HepG2 (cell line): Measurements from ENCODE around the gene EIF2B1. TPM values are rescaled to one million over a fixed set of nuclear protein-coding genes. Genes with fewer than 3 reads are reported as not detected.

Experiments used
- ARNT2 ChIP-seq: sonication (generic); formaldehyde crosslinking; IDR thresholded peaks from 2 replicates; pipeline ENCODE4 v1.8.0; 2022; ENCODE audit warnings: mild to moderate bottlenecking, low read depth, missing genetic modification reagents, moderate library complexity
- ATRX ChIP-seq: sonication (generic); formaldehyde crosslinking; IDR thresholded peaks from 2 replicates; pipeline ENCODE4 v1.4.0; 2020; ENCODE audit warnings: missing genetic modification reagents, borderline replicate concordance
- BHLHE40 ChIP-seq: IDR thresholded peaks from 2 replicates; pipeline ENCODE4 v1.6.1; 2011; ENCODE audit warnings: low read length, improper control_type of control experiment
- CREM ChIP-seq, 2 experiments: sonication (generic) in 1 of 2; formaldehyde crosslinking in 1 of 2; IDR thresholded peaks; 2 replicates each; pipeline versions ENCODE4 v1.4.0 to v1.6.1; 2016 to 2020; ENCODE audit warnings: antibody characterized with exemption in 1 of 2, mild to moderate bottlenecking in 1 of 2, missing genetic modification reagents in 1 of 2
- DPF2 ChIP-seq: sonication (generic); formaldehyde crosslinking; IDR thresholded peaks from 2 replicates; pipeline ENCODE4 v1.4.0; 2020; ENCODE audit warnings: mild to moderate bottlenecking, low read depth, missing genetic modification reagents, borderline replicate concordance
- ETV5 ChIP-seq: IDR thresholded peaks from 2 replicates; pipeline ENCODE4 v1.6.1; 2018; ENCODE audit warnings: missing biosample characterization, missing genetic modification reagents, inconsistent platforms, borderline replicate concordance
- NR2C2 ChIP-seq: sonication (generic); formaldehyde crosslinking; IDR thresholded peaks from 2 replicates; pipeline ENCODE4 v1.4.0; 2020; ENCODE audit warnings: missing genetic modification reagents, mild to moderate bottlenecking, moderate library complexity, borderline replicate concordance
- PHF5A ChIP-seq: IDR thresholded peaks from one replicate; pipeline ENCODE4 v1.6.1; 2018; ENCODE audit warnings: low read depth, missing genetic modification reagents; ENCODE audit not compliant: unreplicated experiment
- POLR2AphosphoS5 ChIP-seq: IDR thresholded peaks from 2 replicates; pipeline ENCODE4 v1.6.1; 2012; ENCODE audit warnings: low read depth, low read length
- U2AF1 ChIP-seq: fragments of 200-400 bp; formaldehyde crosslinking; optimal IDR thresholded peaks from 2 replicates; pipeline ENCODE3; 2017; ENCODE audit warnings: mild to moderate bottlenecking, low read depth, low read length
- ZNF614 ChIP-seq: IDR thresholded peaks from 2 replicates; pipeline ENCODE4 v1.6.1; 2018; ENCODE audit warnings: missing biosample characterization, missing genetic modification reagents, inconsistent platforms, borderline replicate concordance
- polyA plus RNA-seq, 8 experiments: library from polyadenylated mRNA; depleted of rRNA in 3 of 8; stranded (reverse) in 7 of 8; unstranded in 1 of 8; fragments of >200 nt; fragmentation: Illumina TruSeq in 4 of 8; extraction: Trizol in 4 of 8; gene quantifications; 2 replicates each; pipeline versions ENCODE4 v1.2.1 to v1.2.3, GENCODE V29; 2011 to 2016; ENCODE audit warnings: low read depth in 4 of 8, missing spikeins in 1 of 8, mixed read lengths in 1 of 8; ENCODE audit not compliant: insufficient read depth in 1 of 8
- total RNA-seq, 5 experiments: library from RNA; depleted of rRNA; stranded (reverse); fragments of >200 nt; fragmentation: Illumina TruSeq; extraction: Trizol; gene quantifications; 2 replicates each; pipeline ENCODE4 v1.2.3, GENCODE V29; 2016; ENCODE audit warnings: low read depth in 1 of 5
- TF ChIP-seq, protein P1 (sequence below): sonication (generic); formaldehyde crosslinking; IDR thresholded peaks from 2 replicates; pipeline ENCODE4 v1.5.0; 2020; ENCODE audit warnings: missing genetic modification reagents
- TF ChIP-seq, protein P2 (sequence below), 2 experiments: fragments of 450-650 bp in 1 of 2; sonication (generic) in 1 of 2; formaldehyde crosslinking in 1 of 2; IDR thresholded peaks; 2 replicates each; pipeline versions ENCODE4 v1.6.1 to v1.8.0; 2016 to 2022; ENCODE audit warnings: antibody characterized with exemption in 1 of 2, mild to moderate bottlenecking in 1 of 2, missing genetic modification reagents in 1 of 2
- TF ChIP-seq, protein P3 (sequence below), 2 experiments: sonication (generic) in 1 of 2; formaldehyde crosslinking in 1 of 2; IDR thresholded peaks; 2 replicates each; pipeline versions ENCODE4 v1.5.1 to v1.6.1; 2011 to 2020; ENCODE audit warnings: borderline replicate concordance in 1 of 2, low read depth in 1 of 2, low read length in 1 of 2, mild to moderate bottlenecking in 1 of 2, missing genetic modification reagents in 1 of 2, moderate library complexity in 1 of 2

EIF2B1 gene
- total and polyA plus RNA-seq, 2 of the 13 experiments (the other 11 are each of a cell fraction or from before 2014, with no cell fraction given) = 18.7 to 37.4 TPM

DNA sequence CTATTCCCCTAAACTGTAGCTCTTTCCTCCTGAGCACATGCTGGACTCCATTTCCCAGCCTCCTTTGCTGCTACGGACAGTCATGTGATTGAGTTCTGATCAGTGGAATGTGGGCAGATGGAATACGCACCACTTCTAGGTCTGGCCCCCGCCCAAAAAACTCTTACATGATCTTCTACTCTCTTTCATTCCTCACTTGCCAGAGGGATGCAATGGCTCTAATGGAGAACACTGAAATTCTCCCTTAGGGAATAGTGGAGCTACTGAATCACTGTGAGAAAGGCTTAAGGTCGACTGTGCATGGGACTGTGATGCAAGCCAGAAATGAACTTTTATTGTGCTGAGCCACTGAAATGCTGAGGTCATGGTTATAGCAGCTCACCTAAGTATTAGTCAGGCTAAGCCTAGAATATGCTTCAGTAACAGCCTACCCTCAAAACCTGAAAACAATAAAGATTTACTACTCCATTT, 62.1 kb downstream of the EIF2B1 start (continued):
- no peak for TF ChIP-seq ATRX
- TF ChIP-seq U2AF1 = no peak
- TF ChIP-seq, protein P1, sequence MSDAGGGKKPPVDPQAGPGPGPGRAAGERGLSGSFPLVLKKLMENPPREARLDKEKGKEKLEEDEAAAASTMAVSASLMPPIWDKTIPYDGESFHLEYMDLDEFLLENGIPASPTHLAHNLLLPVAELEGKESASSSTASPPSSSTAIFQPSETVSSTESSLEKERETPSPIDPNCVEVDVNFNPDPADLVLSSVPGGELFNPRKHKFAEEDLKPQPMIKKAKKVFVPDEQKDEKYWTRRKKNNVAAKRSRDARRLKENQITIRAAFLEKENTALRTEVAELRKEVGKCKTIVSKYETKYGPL (CRISPR knock-in tag) = no peak
- no peak for TF ChIP-seq DPF2
- TF ChIP-seq, protein P2, sequence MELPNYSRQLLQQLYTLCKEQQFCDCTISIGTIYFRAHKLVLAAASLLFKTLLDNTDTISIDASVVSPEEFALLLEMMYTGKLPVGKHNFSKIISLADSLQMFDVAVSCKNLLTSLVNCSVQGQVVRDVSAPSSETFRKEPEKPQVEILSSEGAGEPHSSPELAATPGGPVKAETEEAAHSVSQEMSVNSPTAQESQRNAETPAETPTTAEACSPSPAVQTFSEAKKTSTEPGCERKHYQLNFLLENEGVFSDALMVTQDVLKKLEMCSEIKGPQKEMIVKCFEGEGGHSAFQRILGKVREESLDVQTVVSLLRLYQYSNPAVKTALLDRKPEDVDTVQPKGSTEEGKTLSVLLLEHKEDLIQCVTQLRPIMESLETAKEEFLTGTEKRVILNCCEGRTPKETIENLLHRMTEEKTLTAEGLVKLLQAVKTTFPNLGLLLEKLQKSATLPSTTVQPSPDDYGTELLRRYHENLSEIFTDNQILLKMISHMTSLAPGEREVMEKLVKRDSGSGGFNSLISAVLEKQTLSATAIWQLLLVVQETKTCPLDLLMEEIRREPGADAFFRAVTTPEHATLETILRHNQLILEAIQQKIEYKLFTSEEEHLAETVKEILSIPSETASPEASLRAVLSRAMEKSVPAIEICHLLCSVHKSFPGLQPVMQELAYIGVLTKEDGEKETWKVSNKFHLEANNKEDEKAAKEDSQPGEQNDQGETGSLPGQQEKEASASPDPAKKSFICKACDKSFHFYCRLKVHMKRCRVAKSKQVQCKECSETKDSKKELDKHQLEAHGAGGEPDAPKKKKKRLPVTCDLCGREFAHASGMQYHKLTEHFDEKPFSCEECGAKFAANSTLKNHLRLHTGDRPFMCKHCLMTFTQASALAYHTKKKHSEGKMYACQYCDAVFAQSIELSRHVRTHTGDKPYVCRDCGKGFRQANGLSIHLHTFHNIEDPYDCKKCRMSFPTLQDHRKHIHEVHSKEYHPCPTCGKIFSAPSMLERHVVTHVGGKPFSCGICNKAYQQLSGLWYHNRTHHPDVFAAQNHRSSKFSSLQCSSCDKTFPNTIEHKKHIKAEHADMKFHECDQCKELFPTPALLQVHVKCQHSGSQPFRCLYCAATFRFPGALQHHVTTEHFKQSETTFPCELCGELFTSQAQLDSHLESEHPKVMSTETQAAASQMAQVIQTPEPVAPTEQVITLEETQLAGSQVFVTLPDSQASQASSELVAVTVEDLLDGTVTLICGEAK (IDR thresholded peaks at IDR 0.05) = no peak
- TF ChIP-seq, protein P2 (CRISPR knock-in tag; IDR thresholded peaks at IDR 0.05) = peak; percentile 48; the same call in 1 of the 2 replicates
- peak; percentile 63; the same call in 1 of the 2 replicates for TF ChIP-seq CREM (IDR thresholded peaks at IDR 0.05)
- TF ChIP-seq CREM (CRISPR knock-in tag; IDR thresholded peaks at IDR 0.05) = no peak
- TF ChIP-seq ETV5 (CRISPR knock-in tag) = no peak
- peak; percentile 51; the same call in 1 of the 2 replicates for TF ChIP-seq ZNF614 (CRISPR knock-in tag)
- TF ChIP-seq, protein P3, sequence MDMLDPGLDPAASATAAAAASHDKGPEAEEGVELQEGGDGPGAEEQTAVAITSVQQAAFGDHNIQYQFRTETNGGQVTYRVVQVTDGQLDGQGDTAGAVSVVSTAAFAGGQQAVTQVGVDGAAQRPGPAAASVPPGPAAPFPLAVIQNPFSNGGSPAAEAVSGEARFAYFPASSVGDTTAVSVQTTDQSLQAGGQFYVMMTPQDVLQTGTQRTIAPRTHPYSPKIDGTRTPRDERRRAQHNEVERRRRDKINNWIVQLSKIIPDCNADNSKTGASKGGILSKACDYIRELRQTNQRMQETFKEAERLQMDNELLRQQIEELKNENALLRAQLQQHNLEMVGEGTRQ (IDR thresholded peaks at IDR 0.05; ENCODE audit: low read depth, low read length) = peak; percentile 79
- TF ChIP-seq, protein P3 (CRISPR knock-in tag; IDR thresholded peaks at IDR 0.05; ENCODE audit: borderline replicate concordance) = peak; percentile 96; the same call in 1 of the 2 replicates
- no peak for TF ChIP-seq ARNT2 (CRISPR knock-in tag)
- no peak for TF ChIP-seq BHLHE40
- 0 out of 2 replicates have a peak, but pooled peaks have one; percentile 25 for TF ChIP-seq POLR2AphosphoS5
- TF ChIP-seq PHF5A (CRISPR knock-in tag) = peak; percentile 32
- 0 out of 2 replicates have a peak, but pooled peaks have one; percentile 15 for TF ChIP-seq NR2C2
